ENCODE measurements around the gene RABGGTA. TPM values are rescaled to one million over a fixed set of nuclear protein-coding genes. Genes with fewer than 3 reads are reported as not detected.

RABGGTA gene
- 30.7 TPM for total RNA-seq

GRCh38 chr14:24271134-24271833 is at the start of gene RABGGTA:
Gene RABGGTA (minus strand): TSS chr14:24271597. CDS start chr14:24271115, 482 bp downstream.

DNA sequence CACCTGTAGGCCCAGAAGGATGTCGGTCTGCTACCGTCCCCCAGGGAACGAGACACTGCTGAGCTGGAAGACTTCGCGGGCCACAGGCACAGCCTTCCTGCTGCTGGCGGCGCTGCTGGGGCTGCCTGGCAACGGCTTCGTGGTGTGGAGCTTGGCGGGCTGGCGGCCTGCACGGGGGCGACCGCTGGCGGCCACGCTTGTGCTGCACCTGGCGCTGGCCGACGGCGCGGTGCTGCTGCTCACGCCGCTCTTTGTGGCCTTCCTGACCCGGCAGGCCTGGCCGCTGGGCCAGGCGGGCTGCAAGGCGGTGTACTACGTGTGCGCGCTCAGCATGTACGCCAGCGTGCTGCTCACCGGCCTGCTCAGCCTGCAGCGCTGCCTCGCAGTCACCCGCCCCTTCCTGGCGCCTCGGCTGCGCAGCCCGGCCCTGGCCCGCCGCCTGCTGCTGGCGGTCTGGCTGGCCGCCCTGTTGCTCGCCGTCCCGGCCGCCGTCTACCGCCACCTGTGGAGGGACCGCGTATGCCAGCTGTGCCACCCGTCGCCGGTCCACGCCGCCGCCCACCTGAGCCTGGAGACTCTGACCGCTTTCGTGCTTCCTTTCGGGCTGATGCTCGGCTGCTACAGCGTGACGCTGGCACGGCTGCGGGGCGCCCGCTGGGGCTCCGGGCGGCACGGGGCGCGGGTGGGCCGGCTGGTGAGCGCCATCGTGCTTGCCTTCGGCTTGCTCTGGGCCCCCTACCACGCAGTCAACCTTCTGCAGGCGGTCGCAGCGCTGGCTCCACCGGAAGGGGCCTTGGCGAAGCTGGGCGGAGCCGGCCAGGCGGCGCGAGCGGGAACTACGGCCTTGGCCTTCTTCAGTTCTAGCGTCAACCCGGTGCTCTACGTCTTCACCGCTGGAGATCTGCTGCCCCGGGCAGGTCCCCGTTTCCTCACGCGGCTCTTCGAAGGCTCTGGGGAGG is 39.5 kb upstream of the RABGGTA start, which contains the start of gene LTB4R:
Gene LTB4R, plus strand, starts transcription at position 857 of the 959 bp plus-strand sequence. CDS start 4,150 bp downstream, outside the sequence.

DNA sequence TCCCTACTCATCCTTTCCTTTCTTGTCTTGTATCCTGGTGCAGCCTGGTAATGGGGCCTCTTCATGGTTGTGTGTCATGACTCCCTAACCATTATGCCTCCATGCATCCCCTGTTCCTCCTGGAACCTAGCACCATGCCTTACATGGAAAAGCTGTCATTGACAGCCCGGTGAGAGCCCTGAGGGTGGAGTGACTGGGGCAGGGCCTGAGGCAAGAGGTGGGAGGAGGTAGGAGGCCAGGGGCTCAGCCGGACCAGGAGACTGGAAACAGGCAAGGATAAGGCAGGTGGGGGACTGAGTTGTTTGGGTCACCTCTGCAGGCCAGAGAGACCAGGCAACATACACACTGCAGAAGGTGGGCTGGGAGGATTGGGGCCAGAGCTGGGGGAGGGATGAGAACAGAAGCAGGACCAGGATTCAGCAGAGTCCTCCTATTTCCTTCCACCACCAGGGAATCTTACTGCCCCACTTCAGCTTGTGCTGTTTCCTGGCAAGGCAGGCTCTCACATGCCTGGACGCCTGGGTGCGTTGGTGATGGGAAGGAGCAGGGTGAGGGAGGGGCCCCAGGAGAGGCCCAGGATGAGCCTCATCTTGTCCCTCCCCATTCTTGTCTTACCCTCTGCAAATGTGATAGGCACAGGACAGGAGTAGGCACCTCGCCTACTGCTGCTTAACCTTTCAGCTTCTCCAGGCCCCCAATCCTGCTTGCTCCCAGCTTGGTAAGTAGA is 38.3 kb upstream of the RABGGTA start, which contains the start of gene LTB4R2:
Gene LTB4R2, plus strand, starts transcription at position 603 of the 727 bp plus-strand sequence. CDS start 525 bp downstream, outside the sequence.

DNA sequence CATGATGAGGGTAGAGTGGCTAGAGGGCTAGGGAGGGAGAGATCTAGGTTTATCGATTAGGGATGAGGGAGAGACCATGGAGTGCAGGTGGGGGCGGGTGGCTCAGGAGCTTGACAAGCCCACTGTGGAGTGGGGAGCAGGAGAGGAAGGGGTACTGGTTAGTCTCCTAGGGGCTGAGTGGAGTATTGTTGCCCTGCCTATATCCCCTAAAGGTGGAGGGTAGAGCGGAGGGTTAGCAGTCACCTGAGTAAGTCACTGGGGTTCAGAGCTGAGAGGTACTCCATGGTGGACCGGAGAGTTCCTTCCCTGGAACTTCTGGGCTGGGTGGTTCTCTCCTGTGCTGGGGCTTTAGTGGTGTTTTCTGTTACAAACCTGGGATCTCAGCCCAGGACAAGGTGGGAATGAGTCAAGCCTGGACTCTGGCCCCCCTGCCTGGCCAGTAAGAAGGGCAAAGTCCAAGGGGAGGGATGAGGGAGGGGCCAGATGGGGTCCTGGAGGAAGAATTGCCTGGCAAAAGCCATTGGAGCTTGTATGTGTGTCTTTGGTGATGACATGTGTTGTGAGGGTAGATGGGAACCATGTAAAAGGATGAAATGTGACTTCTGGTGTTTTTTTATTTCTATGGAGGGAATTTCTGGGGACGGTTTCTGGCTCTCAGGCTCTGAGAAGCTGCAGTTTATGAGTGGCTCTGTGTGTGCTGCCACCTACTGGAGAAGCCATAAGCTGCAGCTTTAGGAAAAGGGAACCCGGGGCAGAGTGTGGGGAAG is 36.4 kb upstream of the RABGGTA start, which contains the start of gene CIDEB:
Gene CIDEB, minus strand, starts transcription at position 403 of the 767 bp plus-strand sequence. Its CDS starts 119 bp downstream, at position 284.

GRCh38 chr14:24299255-24300191 is 28.1 kb upstream of the RABGGTA start, which contains the start of the genes DHRS1 and NOP9:
Gene DHRS1 (minus strand): TSS chr14:24299780. CDS start chr14:24299106, 674 bp downstream.
Gene NOP9 (plus strand): TSS chr14:24299850. CDS start chr14:24299955, 105 bp downstream.

GRCh38 chr14:24262821-24263733 is 8.3 kb downstream of the RABGGTA start, which contains the start of gene TGM1:
Gene TGM1 (minus strand): TSS chr14:24263177. CDS start chr14:24262352, 825 bp downstream.

DNA sequence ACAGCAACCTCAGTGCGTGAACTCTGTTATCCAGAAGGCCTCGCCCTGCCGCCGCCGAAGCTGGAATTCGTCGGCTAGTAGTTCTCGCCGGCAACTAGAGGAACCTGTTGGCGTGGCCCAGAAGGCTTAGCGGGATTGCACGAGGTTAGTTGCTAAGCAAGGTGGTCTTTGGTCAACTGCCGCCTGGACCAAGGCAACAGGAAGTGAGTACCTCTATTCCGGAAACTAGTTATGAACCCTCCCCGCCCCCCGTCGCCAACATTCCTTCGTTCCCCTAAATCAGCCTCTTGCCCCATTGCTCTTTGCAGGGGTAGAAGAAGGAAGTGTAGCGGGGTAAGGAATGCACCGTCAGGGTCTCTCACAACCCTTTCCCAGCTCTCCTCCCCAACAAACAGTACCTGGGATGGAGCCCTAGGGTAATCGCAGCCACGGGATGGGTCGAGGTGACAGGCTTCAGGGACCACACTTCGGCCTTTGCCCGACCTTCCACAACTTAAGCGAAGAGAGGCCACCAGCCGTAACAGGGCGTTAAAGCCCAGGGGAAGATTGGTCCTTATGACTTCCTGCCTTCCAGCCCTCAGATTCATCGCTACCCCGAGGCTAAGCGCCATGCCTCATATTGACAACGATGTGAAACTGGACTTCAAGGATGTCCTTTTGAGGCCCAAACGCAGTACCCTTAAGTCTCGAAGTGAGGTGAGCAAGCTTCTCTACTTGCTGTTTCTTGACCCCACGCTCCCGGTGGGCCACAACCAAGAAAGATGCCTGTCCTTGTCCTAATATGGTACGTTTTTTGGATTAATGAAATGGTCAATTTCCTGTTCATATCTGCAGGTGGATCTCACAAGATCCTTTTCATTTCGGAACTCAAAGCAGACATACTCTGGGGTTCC is 38.5 kb downstream of the RABGGTA start, which contains the start of gene GMPR2:
Gene GMPR2, plus strand, starts transcription at position 285 of the 893 bp plus-strand sequence. Its CDS starts 325 bp downstream, at position 610.

DNA sequence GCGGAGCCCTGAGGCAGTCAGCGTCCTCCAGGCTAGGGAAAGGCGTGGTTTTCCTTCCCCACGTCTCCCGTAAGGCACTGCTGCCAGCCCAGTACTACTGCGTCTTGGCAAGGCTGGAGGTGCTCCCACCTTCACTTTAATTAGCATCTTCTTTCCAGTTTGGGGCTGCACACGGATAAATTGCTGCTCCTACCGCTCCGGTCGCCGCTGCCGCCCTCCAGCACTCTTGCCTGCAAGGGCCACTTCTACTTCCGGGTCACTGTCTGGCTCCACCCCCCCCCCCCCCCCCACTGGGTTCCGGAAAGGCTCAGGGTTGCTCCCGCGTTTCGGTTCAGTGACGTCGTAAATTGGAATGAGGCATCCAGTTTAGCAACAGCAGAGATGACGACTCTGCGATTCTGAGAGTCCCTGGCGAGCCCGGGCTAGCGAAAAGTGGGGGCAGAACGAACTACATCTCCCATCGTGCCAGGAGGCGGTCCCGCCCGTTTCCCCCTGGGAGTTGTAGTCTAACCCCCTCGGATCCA is 39.2 kb downstream of the RABGGTA start, which contains the start of gene NEDD8:
Gene NEDD8, minus strand, starts transcription at position 247 of the 524 bp plus-strand sequence. Its CDS starts 100 bp downstream, at position 147.

Small RNAs within 50 kb of the gene (small RNA-seq; reads per million reads assigned to genes)
- not detected for gene MDP1 (ENCODE audit: low replicate concordance)

Other genes starting within 250 kb of the RABGGTA start
- 51.6 TPM for gene CARMIL3, start 219.6 kb downstream of the RABGGTA start, total RNA-seq
- gene CPNE6, start 200.0 kb downstream of the RABGGTA start, total RNA-seq = 27.2 TPM
- 2.2 TPM for gene PCK2, start 177.3 kb downstream of the RABGGTA start, total RNA-seq
- gene DCAF11, start 156.8 kb downstream of the RABGGTA start, total RNA-seq = 64.2 TPM
- gene NRL, start 156.6 kb downstream of the RABGGTA start, total RNA-seq = 2.2 TPM
- 0.94 TPM for gene FITM1, start 140.9 kb downstream of the RABGGTA start, total RNA-seq
- gene PSME1, start 135.4 kb downstream of the RABGGTA start, total RNA-seq = 23.2 TPM
- 10.0 TPM for gene EMC9, start 130.0 kb downstream of the RABGGTA start, total RNA-seq
- 22.2 TPM for gene PSME2, start 125.0 kb downstream of the RABGGTA start, total RNA-seq
- 38.5 TPM for gene RNF31, start 124.1 kb downstream of the RABGGTA start, total RNA-seq
- gene IRF9, start 110.3 kb downstream of the RABGGTA start, total RNA-seq = 17.5 TPM
- gene REC8, start 99.5 kb downstream of the RABGGTA start, total RNA-seq = 33.8 TPM
- 18.2 TPM for gene IPO4, start 82.8 kb downstream of the RABGGTA start, total RNA-seq
- 20.7 TPM for gene TM9SF1, start 76.2 kb downstream of the RABGGTA start, total RNA-seq
- gene TSSK4, start 65.9 kb downstream of the RABGGTA start, total RNA-seq = not detected
- 35.1 TPM for gene CHMP4A, start 58.1 kb downstream of the RABGGTA start, total RNA-seq
- 25.0 TPM for gene MDP1, start 55.5 kb downstream of the RABGGTA start, total RNA-seq
- gene NEDD8, start 39.2 kb downstream of the RABGGTA start, total RNA-seq = 62.3 TPM
- gene GMPR2, start 38.7 kb downstream of the RABGGTA start, total RNA-seq = 34.7 TPM
- gene TINF2, start 29.0 kb downstream of the RABGGTA start, total RNA-seq = 51.3 TPM
- gene TGM1, start 8.4 kb downstream of the RABGGTA start, total RNA-seq = 4.4 TPM
- gene DHRS1, start 28.2 kb upstream of the RABGGTA start, total RNA-seq = 13.8 TPM
- gene NOP9, start 28.3 kb upstream of the RABGGTA start, total RNA-seq = 25.4 TPM
- gene CIDEB, start 36.4 kb upstream of the RABGGTA start, total RNA-seq = 5.6 TPM
- 2.2 TPM for gene LTB4R2, start 38.5 kb upstream of the RABGGTA start, total RNA-seq
- 1.6 TPM for gene LTB4R, start 39.9 kb upstream of the RABGGTA start, total RNA-seq
- gene ADCY4, start 63.5 kb upstream of the RABGGTA start, total RNA-seq = 3.1 TPM
- not detected for gene RIPK3, start 68.4 kb upstream of the RABGGTA start, total RNA-seq
- 4.4 TPM for gene NFATC4, start 96.6 kb upstream of the RABGGTA start, total RNA-seq
- gene NYNRIN, start 127.4 kb upstream of the RABGGTA start, total RNA-seq = 34.7 TPM
- gene CBLN3, start 158.1 kb upstream of the RABGGTA start, total RNA-seq = not detected
- 22.5 TPM for gene KHNYN, start 158.4 kb upstream of the RABGGTA start, total RNA-seq
- 24.7 TPM for gene SDR39U1, start 171.2 kb upstream of the RABGGTA start, total RNA-seq
- gene CMA1, start 236.7 kb upstream of the RABGGTA start, total RNA-seq = not detected

Data from parietal lobe (tissue), 2 donors.